HG02678 (cell line): ENCODE measurements around the gene RNF17.

Experiments
- ATAC-seq: cut with Tn5 transposase; IDR thresholded peaks from one replicate; pipeline ENCODE4 v1.9.1; 2021; ENCODE audit warnings: mild to moderate bottlenecking, moderate library complexity; ENCODE audit not compliant: unreplicated experiment

Gene RNF17

GRCh38 chr13:24894972-24895300 lies 131.0 kb downstream of the RNF17 start:
- ATAC-seq: no peak

GRCh38 chr13:24896061-24896460 lies 132.1 kb downstream of the RNF17 start:
- no peak for ATAC-seq

GRCh38 chr13:24897293-24897692 lies 133.3 kb downstream of the RNF17 start:
- ATAC-seq: no peak

GRCh38 chr13:24899601-24900000 lies 135.6 kb downstream of the RNF17 start:
- no peak for ATAC-seq

GRCh38 chr13:24900507-24900906 lies 136.5 kb downstream of the RNF17 start:
- peak; percentile 73 for ATAC-seq

- no peak for ATAC-seq
Measured at GRCh38 chr13:24905242-24905641, 141.3 kb downstream of the RNF17 start.

GRCh38 chr13:24906268-24906667 lies 142.3 kb downstream of the RNF17 start:
- no peak for ATAC-seq

GRCh38 chr13:24910502-24911132 lies 146.6 kb downstream of the RNF17 start:
- ATAC-seq: no peak

GRCh38 chr13:24911133-24911908 lies 147.4 kb downstream of the RNF17 start:
- no peak for ATAC-seq

GRCh38 chr13:24916464-24916863 lies 152.5 kb downstream of the RNF17 start:
- no peak for ATAC-seq

GRCh38 chr13:24921003-24921402 lies 157.0 kb downstream of the RNF17 start:
- no peak for ATAC-seq

- ATAC-seq: no peak
Measured at GRCh38 chr13:24921881-24922280, 157.9 kb downstream of the RNF17 start.

GRCh38 chr13:24922387-24922744 lies 158.4 kb downstream of the RNF17 start:
- no peak for ATAC-seq

- ATAC-seq: peak; percentile 91
Measured at GRCh38 chr13:24922745-24923591, 159.0 kb downstream of the RNF17 start.

- no peak for ATAC-seq
Measured at GRCh38 chr13:24925318-24926231, 161.6 kb downstream of the RNF17 start.

GRCh38 chr13:24927810-24928404 lies 163.9 kb downstream of the RNF17 start:
- ATAC-seq: no peak

- ATAC-seq: no peak
Measured at GRCh38 chr13:24929196-24929595, 165.2 kb downstream of the RNF17 start.
